CD4-positive, alpha-beta T cell treated with Interleukin-10 for 1 hour (primary cell): Measurements from ENCODE around the gene GRK3.
"Not testable (repeated sequence)": the region's sequence is repeated elsewhere in the genome, so short reads cannot be mapped to it uniquely, and the experiment has no call there.

Experiments
- DNase-seq: peaks from one replicate; pipeline ENCODE4 v3.0.0-alpha.2; 2020

The GRK3 gene

DNA sequence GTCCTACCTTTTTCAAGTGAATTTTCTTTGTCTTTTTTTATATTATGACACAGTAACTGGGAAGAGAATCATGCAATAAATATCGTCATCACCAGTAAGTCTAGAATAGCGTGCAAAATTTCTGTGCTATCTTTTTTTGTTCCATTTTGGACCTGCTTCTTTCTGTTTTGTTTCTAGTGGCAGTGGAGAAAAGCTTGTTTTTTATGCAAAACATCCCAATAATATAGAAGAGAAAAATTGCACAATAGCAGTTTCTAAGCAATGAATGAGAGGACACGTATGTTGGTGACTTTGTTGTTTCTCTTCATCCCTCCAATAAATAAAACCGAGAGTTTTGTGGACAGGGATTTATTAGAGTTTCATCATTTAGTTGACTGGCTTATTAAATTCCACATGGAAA is 10.3 kb downstream of the GRK3 start:
- DNase-seq, result no peak

- DNase-seq, result not testable (repeated sequence)
Measured at GRCh38 chr22:25575674-25576392, 11.4 kb downstream of the GRK3 start.

- not testable (repeated sequence) for DNase-seq
Measured at GRCh38 chr22:25581452-25581851, 17.0 kb downstream of the GRK3 start.

DNA sequence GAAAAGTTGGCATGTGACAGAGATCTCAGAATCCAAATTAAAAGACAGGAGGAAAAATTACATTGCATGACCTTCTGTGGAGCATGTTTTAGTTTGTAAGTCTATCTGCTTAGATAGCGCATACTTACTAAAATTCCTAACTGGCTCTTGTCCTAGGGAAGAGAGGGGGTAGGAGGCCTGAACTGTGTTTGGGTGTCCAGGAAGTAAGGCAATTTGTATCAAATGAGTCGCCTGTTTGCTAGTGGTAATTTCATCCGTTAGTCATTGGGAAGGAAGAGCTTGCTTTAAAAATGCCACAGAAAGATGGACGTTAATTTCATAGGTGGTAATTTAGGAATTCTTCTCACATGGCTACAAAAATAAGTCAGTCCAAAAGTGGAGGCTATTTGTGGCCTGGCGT is 18.5 kb downstream of the GRK3 start:
- DNase-seq, result no peak

- DNase-seq, result not testable (repeated sequence)
Measured at GRCh38 chr22:25584993-25585392, 20.5 kb downstream of the GRK3 start.

DNA sequence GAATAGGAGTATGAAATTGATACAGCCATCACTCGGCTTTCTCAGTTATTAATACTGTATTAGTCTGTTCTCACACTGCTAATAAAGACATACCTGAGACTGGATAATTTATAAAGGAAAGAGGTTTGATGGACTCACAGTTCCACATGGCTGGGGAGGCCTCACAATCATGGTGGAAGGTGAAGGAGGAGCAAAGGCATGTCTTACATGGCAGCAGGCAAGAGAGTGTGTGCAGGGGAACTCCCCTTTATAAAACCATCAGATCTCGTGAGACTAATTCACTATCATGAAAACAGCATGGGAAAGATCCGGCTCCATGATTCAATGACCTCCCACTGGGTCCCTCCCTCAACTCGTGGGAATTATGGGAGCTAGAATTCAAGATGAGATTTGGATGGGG is 25.2 kb downstream of the GRK3 start:
- DNase-seq, result not testable (repeated sequence)

DNA sequence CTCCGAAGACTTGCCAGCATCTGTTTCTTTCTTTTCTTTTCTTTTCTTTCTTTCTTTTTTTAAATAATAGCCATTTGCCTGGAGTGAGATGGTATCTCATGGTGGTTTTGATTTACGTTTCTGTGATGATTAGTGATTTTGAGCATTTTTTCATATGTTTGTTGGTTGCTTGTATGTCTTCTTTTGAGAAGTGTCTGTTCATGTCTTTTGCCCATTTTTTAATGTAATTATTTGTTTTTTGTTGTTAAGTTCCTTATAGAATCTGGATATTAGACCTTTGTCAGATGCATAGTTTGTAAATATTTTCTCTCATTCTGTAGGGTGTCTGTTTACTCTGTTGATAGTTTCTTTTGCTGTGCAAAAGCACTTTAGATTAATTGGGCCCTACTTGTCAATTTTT is 28.8 kb downstream of the GRK3 start:
- not testable (repeated sequence) for DNase-seq

GRCh38 chr22:25598609-25599008 is 34.1 kb downstream of the GRK3 start:
- DNase-seq, result no peak

DNA sequence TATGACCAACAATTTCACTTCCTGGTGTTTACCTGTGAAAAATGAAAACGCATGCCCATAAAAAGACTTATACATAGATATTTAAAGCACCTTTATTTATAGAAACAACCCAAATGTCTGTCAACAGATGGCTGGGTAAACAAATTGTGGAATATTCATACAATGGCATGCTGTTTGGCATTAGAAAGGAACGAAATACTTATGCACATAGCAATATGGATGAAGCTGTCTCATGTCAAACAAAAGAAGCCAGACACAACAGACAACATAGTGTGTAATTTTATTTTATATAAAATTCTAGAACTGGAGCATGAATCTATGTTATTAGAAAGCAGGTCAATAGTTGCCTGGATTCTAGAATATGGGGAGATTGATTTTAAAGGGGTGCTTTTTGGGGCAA is 38.0 kb downstream of the GRK3 start:
- DNase-seq, result no peak

- no peak for DNase-seq
Measured at GRCh38 chr22:25602916-25603315, 38.4 kb downstream of the GRK3 start.

- DNase-seq, result not testable (repeated sequence)
Measured at GRCh38 chr22:25605146-25605545, 40.7 kb downstream of the GRK3 start.

DNA sequence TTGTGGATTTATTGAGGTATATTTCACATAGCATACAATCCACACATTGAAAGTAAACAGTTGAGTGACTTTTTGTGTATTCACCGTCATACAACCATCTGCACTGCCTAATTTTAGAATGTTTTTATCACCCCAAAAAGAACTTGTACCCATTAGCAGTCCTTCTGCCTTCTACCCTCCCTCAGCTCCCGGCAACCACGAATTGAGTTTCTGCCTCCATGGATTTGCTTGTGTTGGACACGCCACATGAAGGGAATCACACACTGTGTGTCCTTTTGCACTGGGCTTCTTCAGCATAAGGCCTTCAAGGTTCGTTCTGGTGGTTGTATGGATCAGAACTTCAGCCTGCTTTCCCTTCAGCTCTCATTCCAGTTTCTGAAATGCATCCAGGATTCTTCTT is 41.1 kb downstream of the GRK3 start:
- not testable (repeated sequence) for DNase-seq

- not testable (repeated sequence) for DNase-seq
Measured at GRCh38 chr22:25611284-25611683, 46.8 kb downstream of the GRK3 start.

GRCh38 chr22:25613131-25613530 is 48.7 kb downstream of the GRK3 start:
- not testable (repeated sequence) for DNase-seq

GRCh38 chr22:25613558-25613957 is 49.1 kb downstream of the GRK3 start:
- not testable (repeated sequence) for DNase-seq

DNA sequence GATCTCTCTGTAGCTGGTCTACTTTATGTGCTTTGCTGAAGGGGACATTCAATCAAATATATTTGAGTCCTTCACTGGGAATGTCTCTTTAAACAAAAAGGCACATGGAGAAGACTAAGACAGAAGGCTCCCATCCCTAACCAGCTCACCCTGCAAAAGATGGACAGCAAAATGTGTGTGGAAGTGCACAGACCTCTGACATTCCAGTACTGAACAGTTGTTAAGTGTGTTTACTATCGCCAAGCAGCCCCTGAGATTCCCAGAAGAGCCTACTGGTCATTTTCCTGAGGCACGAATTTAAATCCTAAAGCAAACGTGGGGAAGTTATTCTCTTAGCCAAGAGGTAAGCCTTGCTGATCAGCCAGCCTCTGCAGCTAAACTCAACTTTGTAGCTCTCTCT is 50.3 kb downstream of the GRK3 start:
- not testable (repeated sequence) for DNase-seq

- no peak for DNase-seq
Measured at GRCh38 chr22:25621986-25622385, 57.5 kb downstream of the GRK3 start.

DNA sequence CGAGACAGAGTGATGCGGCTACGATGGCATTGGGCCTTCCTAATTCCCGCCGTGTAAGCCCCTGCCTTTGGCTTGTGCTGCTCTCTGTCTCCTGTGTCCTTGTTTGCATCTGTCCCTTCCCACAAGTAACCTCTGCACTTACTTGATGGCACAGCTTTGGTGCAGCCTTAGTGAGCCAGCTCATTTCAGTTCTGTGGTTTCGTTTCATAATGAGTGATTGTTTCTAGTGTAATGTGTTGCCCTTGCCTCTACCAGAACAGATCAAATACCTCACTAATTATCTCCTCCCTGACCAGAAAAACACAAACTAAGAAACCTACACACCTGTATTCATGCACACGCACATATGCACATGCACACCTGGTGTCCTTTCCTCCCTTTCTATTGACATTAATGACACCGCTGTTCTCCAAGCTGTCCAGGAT is 58.8 kb downstream of the GRK3 start:
- DNase-seq, result no peak

DNA sequence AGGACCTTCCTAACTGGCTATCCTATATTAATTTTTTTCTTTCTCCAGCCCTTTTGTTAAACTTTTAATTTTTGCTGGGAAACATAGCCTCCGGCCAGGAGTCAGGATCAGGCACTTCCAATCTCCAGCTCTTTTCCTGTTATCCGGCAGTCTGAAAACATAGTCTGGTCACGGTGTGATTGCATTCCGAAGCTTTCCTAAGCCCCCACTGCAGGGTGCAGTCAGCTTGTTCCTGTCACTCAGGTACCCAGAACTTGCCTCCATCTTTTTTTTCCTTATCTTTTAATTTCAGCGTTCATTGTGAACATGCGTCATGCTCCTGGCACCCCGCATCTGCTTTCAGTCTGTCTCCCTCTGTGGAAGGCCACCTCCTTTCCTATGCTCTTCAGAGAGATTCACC is 59.4 kb downstream of the GRK3 start:
- DNase-seq, result no peak

DNA sequence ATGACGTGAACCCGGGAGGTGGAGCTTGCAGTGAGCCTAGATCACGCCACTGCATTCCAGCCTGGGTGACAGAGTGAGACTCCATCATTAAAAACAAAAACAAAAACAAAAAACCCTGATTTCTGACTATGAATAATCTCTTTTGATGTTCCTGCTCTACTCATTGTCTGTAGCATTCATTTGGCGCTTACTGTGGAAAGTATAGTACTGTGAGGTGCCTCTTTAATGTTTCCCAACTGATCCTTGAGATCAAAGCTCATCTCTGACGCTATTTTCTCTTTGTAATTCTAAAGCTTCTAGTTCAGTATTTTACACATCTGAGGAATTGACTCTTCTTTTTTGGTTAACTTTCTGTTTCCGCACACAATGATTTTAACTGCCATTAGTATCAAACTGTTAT is 60.0 kb downstream of the GRK3 start:
- no peak for DNase-seq

GRCh38 chr22:25625747-25626623 is 61.5 kb downstream of the GRK3 start:
- not testable (repeated sequence) for DNase-seq

DNA sequence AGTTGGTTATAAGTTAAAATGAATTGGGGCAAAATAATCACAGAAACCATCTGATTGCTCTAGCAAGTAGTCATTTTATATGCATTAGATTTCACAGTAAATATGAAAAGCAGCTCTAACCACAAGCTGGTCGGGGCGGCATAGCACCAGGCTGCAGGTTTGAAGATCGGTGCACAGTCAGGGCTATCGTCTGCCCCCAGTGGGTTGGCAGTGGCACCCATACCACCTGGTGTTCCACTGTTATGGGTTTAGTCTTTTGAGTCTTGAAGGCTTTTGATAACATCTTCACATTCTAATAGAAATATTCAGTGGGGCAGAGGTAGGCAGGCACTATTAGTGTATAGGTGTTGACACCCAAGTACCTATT is 62.1 kb downstream of the GRK3 start:
- DNase-seq, result no peak

- DNase-seq, result no peak
Measured at GRCh38 chr22:25627271-25627852, 62.9 kb downstream of the GRK3 start.

- DNase-seq, result no peak
Measured at GRCh38 chr22:25628494-25628893, 64.0 kb downstream of the GRK3 start.
